Amygdala (tissue), 56 donors: ENCODE results near the gene FGF7.
"Not testable (repeated sequence)": the region's sequence is repeated elsewhere in the genome, so short reads cannot be mapped to it uniquely, and the experiment has no call there.

Source experiments
- DNase-seq, 56 donors: peaks; one replicate each; lab custom pipeline; 2025; lab: John Stamatoyannopoulos, UW

FGF7 gene

GRCh38 chr15:49492151-49492550, 69.1 kb downstream of the FGF7 start:
- no peak for DNase-seq

GRCh38 chr15:49492830-49493229, 69.8 kb downstream of the FGF7 start:
- DNase-seq, result no peak

- no peak for DNase-seq
These were observed 71.8 kb downstream of the FGF7 start for GRCh38 chr15:49494842-49495241.

- DNase-seq, result no peak
These were observed 73.1 kb downstream of the FGF7 start for GRCh38 chr15:49495993-49496753.

GRCh38 chr15:49501586-49501985, 78.5 kb downstream of the FGF7 start:
- no peak for DNase-seq

GRCh38 chr15:49506341-49506740, 83.3 kb downstream of the FGF7 start:
- DNase-seq, result no peak

- no peak for DNase-seq
These were observed 84.2 kb downstream of the FGF7 start for GRCh38 chr15:49507261-49507660.

- DNase-seq, result not testable (repeated sequence)
These were observed 89.7 kb downstream of the FGF7 start for GRCh38 chr15:49512739-49513138.

GRCh38 chr15:49521802-49522201, 98.8 kb downstream of the FGF7 start:
- no peak for DNase-seq

GRCh38 chr15:49528289-49528688, 105.2 kb downstream of the FGF7 start:
- DNase-seq, result no peak

GRCh38 chr15:49530092-49530491, 107.0 kb downstream of the FGF7 start:
- DNase-seq, result no peak
